Skeletal muscle cell (primary cell): ENCODE measurements around the gene ITIH4.
"Not testable (repeated sequence)": the region's sequence is repeated elsewhere in the genome, so short reads cannot be mapped to it uniquely, and the experiment has no call there.

Experiments
- DNase-seq: peaks from one replicate; pipeline ENCODE4 v3.0.0-alpha.2; 2010; ENCODE audit warnings: low read depth
- H3K4me3 ChIP-seq: 2 replicates; pipeline ENCODE4 v1.5.1; 2011; ENCODE audit warnings: low read depth, mild to moderate bottlenecking, control low read depth, low read length, moderate library complexity

ITIH4 gene

DNA sequence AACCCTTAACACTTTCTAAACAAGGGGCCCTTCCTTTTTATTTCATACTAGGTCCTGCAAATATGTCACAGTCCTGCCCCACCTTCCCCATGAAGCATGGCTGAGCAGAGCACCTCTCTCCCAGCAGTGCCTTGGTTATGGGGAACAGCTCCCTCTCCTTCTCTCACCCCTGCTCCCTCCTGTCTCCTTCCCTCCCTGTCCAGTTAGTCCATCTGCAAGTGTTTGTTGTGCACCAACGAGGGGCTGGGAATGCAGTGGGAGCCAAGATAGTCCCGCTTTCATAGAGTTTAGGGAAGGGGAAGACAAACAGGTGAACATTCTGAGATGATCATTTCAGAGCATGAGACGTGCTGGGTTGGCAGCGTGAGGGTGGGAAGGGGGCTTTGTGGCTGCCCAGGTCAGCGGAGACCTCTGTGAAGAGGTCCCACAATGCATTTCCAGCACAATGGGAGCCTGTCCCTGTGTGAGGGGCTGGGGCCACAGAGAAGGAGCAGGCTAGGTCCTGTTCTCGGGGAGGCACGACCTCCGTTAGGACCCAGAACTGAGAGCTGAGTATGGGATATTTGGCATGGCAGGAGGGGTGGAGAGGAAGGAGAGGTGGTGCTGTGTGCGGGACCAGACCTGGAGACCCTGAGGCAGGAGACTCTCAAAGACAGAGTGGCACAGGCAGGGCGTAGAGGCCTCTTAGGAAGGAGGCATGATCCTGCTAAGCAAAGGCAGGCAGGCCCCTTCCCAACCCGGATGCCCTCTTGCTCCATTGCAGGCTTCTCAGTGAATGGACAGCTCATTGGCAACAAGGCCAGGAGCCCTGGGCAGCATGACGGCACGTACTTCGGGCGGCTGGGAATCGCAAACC lies 41.4 kb downstream of the ITIH4 start:
- no peak overlapping the region for H3K4me3 ChIP-seq
- no peak for DNase-seq

DNA sequence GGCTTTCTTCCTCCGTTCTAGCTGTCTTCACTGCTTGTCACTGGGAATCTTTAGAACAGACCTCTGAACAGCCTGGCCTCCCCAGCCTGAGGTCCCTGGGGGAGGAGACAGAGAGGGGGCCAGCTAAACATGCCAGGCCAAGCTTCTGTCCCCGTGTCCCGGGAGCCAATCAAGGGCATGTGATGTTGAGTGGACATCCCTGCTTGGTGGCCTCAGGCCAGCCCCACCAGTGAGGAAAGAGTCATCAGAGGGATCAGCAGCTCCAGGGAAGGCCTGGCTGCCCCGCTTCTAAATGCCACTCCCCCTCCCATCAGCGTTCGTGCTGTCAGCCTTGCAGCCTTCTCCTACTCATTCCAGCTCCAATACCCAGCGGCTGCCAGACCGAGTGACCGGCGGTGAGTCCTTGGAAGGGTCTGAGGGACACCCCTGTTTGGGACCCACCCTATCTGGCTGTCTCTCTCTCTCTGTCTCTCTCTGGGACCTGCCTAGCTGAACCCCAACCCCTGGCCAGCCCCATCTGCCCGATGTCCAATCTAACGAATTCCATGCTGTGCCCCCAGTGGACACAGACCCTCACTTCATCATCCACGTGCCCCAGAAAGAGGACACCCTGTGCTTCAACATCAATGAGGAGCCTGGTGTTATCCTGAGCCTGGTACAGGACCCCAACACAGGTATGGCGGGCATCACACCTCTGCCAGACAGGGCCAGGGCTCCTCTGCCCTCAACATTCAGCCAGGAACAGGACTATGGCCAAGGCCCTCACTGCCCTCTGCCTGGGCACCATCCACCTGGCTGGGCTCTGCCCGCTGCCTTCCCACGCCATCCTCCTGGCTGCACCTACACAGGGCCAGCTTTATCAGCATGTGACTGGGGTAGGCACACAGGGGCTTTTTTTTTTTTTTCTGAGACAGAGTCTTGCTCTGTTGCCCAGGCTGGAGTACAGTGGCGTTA lies 42.5 kb downstream of the ITIH4 start:
- no peak overlapping the region for H3K4me3 ChIP-seq
- DNase-seq: no peak

DNA sequence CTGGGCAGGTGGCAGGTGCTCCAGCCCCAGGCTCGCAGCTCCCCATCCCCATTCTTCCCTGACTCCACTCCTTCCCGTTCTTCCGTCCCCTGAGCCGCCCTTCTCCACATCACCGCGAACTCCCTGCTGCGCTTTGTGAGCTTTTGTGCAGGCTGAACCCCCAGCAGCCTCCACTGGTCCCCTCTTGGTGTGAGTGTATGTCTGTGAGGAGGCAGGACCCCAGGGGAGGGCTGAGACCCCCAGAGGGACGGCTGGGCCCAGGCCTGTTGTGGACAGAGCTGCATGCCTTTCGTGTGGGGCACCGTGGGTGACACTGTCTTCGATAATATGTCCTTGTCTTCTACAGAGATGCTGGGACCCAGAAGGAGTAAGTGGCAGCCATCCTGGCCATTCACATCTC lies 43.2 kb downstream of the ITIH4 start:
- no peak overlapping the region for H3K4me3 ChIP-seq
- no peak for DNase-seq

DNA sequence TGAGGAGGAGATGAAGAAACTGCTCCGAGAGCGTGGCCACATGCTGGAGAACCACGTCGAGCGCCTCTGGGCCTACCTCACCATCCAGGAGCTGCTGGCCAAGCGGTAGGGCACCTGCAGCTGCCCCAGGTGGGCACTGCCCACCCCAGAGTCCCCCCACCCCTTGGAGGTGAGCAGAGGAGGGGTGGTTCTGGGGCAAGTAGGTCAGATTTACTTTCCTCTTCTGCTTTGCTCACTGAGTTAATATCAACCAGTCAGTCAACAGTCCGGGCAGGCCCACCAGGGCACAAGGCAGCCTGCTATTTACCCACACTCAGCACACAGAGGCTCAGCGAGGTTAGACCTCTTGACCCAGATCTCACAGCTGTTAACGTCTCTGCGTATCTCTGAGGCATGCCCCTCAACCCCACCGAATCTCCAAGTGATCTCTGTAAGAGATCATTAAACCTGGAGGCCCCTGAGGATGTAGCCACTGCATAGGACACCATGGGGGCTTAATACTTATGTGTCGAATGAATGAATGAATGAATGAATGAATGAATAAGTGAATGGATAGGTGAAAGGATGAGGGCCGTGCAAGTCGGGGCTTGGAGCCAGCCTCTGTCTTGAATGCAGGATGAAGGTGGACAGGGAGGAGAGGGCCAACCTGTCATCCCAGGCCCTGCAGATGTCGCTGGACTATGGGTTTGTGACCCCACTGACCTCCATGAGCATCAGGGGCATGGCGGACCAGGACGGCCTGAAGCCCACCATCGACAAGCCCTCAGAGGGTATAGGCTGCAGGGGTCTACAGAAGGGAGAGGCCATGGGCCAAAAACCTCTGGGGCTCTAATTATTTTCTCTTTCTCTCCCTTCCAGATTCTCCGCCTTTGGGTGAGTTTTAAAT lies 43.9 kb downstream of the ITIH4 start:
- no peak for DNase-seq
- no peak overlapping the region for H3K4me3 ChIP-seq

DNA sequence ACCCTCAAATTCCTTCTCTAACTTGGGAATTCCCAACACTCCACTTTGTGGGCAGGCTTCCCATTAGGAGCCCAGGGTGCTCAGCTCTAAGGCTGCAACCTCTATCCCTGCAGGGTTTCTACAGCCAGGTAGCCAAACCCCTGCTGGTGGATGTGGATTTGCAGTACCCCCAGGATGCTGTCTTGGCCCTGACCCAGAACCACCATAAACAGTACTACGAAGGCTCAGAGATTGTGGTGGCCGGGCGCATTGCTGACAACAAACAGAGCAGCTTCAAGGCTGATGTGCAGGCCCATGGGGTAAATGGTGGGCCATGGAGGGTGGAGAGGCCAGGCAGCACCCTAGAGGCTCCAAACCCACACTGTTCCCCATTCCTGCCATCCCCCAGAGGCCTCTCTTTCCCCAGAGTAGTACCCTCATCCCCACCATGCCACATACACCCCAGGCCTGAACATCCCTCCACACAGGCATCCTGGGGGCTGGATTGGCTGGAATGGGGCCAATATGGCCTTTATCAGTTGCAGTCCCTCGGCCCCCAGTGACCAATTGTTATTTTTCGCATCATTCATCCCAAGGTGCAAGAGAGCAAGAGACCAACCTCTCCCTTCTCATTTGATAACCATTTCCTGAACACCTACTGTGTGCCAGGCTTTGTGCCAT lies 45.4 kb downstream of the ITIH4 start:
- no peak for DNase-seq

DNA sequence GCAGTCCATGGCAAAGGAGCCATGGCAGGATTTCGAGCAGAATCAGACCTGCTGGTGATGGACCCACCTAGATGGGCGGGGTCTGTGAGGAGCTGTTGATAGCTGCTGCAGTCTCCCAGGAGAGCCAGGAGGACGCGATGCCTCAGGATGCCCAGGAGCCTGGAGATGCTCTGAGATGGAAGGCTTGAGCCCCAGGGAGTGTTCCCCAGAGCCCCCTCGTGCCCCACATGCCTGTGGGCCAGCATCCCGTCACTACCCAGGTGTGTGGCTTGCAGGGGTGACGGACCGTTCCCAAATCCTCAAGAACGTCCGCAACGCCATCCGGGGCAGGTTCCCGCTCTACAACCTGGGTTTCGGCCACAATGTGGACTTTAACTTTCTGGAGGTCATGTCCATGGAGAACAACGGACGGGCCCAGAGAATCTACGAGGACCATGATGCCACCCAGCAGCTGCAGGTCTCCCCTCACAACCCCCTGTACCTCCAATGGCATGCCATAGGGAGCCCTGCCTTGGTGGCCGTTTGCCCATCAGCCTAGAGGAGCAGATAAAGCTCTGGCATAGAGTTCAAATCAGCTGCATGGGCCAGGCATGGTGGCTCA lies 46.4 kb downstream of the ITIH4 start:
- DNase-seq: no peak
- no peak overlapping the region for H3K4me3 ChIP-seq

More for the DNA sequence above, 45.4 kb downstream of the ITIH4 start:
- no peak overlapping the region for H3K4me3 ChIP-seq

DNA sequence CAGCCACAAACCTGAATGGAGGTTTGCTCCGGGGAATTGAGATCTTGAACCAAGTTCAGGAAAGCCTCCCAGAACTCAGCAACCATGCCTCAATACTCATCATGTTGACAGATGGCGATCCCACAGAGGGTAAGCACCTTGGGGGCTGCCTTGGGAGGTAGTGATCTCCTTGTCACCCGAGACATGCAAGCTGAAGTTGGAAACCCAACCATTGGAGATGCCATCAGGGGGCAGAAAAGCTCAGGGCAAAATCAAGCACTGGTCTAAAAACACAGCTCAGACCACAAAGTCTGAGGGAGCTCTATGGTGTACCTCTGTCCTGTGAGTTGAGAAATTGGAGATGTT lies 47.3 kb downstream of the ITIH4 start:
- DNase-seq: no peak
- H3K4me3 ChIP-seq: no peak overlapping the region

DNA sequence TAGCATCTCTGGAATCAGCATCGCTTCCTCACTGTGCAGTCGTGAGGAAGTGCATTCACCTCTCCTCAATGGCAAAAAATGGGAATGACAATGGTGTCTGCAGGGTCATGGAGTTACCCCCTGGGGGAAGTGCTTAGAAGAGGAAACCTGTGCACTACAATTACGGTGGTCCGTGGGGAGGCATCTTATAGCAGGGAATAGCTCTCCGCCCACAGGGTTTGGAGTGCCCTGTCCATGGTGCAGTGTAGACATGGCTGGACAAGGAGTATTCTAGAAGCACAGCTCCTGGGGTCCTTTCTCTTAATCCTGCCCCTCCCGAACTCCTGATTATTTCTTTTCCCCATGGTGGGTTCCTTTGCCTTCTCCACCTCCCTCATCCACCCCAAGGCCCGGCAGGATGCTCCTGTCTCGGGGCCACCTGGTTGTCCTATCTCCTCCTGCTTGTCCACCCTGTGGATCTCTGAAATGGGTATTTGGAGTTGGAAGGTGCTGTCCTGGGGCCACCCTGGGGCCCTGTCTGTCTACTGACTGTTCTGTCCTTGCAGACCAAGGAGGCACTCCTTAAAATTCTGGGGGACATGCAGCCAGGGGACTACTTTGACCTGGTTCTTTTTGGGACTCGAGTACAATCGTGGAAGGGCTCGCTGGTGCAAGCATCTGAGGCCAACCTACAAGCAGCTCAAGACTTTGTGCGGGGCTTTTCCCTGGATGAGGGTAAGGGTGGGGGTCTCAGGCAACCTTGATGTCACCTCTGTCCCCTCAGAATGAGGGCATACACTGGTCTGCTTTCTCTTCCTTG lies 47.9 kb downstream of the ITIH4 start:
- DNase-seq: no peak
- H3K4me3 ChIP-seq: no peak overlapping the region

DNA sequence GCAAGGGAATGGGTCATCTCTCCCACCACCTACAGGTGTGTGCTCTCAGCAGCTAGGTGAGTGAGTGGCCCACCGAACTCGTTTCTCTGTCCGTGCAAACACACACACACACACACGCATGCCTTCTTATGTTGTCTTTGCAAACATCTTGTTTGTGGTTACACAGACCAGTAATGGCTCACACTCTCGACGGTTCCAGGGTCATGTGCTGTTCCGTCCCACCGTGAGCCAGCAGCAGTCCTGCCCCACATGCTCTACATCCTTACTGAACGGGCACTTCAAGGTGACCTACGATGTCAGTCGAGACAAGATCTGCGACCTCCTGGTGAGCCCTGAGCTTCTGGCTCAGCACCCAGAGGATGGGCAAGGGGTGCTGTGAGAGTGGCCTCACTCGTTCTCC lies 48.7 kb downstream of the ITIH4 start:
- no peak overlapping the region for H3K4me3 ChIP-seq
- no peak for DNase-seq

DNA sequence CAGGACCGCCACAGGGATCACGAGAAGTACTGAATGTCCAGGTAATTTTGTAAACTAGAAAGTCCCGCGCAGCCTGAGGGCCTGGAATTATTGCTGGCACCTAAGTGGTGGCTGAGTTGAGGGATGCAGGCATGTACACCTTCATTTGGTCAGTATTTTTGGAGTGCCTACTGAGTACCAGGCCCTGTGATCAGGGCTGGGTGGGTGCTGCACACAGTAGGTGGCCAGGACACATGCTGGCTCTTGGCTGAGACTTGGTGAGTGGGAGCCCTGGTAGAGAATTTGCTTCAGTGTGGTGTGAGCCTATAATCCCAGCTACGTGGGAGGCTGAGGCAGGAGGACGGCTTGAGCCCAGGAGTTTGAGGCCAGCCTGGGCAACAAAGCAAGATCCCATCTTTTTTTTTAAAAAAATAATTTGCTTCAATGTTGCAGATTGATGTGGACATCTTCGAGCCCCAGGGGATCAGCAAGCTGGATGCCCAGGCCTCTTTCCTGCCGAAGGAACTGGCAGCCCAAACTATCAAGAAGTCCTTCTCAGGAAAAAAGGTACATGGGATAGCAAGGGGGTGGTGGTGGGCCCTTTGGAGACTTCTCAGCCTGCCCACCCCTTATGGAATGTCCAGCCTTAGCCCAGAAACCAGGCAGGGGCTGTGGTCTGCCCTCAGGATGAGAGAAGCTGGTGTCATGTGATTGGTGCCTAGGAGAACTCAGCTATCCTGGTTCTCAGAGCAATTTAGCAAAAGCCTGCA lies 50.5 kb downstream of the ITIH4 start:
- DNase-seq: no peak
- H3K4me3 ChIP-seq: no peak overlapping the region

DNA sequence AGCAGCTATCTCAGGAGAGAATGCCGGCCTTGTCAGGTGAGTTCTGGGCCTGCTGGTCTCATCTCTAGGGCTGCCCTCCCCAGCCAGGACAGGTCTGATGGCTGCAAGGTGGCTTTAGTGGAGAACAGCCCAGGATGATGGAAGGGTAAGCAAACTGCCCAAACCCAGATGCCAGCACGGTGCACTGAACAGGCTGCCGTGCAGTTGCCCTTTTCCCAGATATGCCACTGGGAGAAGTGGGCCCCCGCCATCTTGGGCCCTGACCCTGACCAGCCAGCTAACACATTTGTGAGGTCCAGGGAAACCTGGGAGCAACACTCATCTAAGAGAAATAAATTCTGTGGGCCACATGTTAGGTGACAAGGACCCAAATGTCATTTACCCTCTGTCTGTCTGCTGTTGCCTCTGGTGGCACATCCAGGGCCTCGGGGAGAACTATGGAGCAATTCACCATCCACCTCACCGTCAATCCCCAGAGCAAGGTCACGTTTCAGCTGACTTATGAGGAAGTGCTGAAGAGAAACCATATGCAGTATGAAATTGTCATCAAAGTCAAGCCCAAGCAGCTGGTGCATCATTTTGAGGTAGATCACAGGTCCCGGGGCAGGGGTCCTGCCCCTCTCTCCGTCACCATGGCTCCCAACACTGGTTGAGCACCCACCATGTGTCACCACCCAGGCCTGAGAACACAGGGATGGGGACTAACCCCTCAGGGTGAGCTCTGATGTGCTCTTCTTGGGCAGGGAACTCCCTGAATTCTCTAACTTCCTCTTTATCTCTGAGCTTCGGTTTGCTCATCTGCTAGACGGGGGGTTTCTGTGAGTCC lies 51.2 kb downstream of the ITIH4 start:
- H3K4me3 ChIP-seq: no peak overlapping the region
- no peak for DNase-seq

DNA sequence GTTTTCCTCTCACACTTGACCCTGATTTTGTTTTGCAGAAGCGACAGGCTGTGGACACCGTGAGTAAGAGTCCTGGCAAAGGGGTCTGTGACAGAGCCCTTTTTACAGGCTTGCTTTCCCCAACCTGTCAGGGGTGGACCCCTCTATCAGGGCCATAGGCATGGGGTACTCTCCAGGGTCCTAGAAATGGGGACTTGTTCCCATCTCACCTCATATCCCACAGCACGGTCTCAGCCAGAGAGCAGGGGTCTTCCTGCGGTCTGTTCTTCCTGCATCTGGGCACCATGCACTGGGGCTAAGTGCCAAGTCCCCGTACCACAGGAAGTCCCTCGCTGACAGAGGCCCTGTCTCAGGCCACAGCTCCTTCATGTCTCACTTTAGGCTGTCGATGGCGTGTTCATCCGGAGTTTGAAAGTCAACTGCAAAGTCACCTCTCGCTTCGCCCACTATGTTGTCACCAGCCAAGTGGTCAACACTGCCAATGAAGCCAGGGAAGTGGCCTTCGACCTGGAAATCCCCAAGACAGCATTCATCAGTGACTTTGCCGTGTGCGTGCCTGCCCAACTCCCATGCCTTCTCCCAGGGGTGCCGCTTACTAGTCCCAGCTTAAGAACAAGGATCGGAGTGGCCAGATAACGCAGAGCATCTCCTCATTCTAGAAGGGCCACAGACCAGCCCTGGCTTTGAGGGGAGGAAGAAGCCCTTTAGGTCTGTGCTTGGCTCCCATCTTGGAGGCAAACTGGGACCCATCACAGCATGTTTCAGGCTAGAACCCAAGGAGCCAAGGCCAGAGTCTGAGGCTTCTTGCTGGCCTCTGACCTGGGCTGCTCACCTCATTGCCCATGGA lies 52.3 kb downstream of the ITIH4 start:
- DNase-seq: no peak
- no peak overlapping the region for H3K4me3 ChIP-seq

DNA sequence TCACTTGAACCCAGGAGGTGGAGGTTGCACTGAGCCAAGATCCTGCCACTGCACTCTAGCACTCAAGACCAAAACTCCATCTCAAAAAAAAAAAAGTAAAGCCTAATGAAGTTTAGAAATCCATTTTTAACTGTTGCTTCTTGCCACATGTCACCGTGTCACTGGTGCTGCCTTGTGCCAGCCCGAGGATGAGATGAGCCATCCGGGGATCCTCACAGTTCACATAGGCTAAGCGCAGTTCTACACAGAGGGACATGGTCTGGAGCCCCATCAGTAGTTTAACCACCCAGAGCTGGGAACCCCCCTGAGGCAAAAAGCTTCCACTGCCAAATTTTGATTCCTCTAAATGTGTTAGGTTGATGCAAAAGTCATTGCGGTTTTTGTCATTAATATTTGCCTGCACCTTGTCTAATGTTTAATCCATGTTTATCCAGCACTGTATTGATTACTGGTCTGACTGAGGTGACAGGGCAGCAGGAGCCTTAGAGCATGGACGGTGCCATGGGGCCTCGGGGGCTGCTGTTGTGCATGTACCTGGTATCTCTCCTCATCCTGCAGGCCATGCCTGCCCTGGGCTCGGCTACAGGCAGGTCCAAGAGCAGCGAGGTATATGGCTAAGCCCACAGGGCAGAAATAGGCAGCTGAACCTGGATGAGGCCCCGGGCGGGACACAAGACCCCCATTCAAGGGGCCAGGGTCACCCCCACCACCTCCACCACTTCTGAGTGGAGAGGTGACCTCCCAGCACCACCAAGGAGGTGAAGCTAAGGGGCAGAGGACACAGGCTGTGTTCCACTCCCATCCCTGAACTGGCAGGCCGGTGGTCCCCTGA lies 53.1 kb downstream of the ITIH4 start, which contains the start of gene ITIH1:
ITIH1 (plus strand) TSS at position 473 of the 832 bp plus-strand sequence; CDS start at position 490, 17 bp downstream.
- no peak within 1 kb of the TSS for H3K4me3 ChIP-seq
- DNase-seq: no peak

DNA sequence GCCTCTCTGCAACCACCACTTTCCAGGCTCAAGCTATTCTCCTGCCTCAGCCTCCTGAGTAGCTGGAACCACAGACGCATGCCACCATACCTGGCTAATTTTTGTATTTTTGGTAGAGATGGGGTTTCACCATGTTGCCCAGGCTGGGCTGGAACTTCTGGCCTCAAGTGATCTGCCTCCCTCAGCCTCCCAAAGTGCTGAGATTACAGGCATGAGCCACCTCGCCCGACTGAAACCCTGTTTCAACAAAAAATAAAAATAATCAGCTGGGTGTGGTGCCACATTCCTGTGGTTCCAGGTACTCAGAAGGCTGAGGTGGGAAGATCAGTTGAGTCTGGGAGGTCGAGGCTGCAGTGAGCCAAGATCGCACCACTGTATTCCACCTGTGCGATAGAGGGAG lies 54.0 kb downstream of the ITIH4 start:
- not testable (repeated sequence) for H3K4me3 ChIP-seq, DNase-seq

DNA sequence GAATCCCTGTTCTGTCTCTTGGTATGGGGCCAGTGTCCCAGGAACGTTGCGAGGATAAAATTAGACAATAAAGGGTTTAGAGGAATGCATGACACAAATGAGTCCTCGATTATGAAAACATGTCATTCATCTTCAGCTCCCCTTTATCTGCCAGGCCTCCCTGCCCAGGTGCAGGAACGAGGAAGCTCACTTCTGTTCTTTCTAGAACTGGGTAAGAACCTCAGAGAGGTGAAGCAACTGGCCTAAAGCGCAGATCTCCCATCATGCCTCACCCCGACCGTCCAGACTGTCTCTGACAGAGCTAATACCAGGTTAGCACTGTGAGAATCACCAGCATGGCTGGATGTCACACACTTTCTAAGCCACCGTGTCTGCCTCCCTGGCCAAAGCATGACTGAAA lies 54.6 kb downstream of the ITIH4 start:
- H3K4me3 ChIP-seq: no peak overlapping the region
- DNase-seq: no peak
